Stimulated activated effector memory CD8-positive, alpha-beta T cell treated with anti-CD3 and anti-CD28 coated beads, Interleukin-12 subunit alpha, Interleukin-12 subunit beta, amount 100 ng/mL, for 72 hours (primary cell): ENCODE data around the gene PKD2L2.
"Not testable (repeated sequence)": the region's sequence is repeated elsewhere in the genome, so short reads cannot be mapped to it uniquely, and the experiment has no call there.

Source experiments
- ATAC-seq: fragments of 150-1000 bp; cut with Tn5 transposase; 2 replicates; pipeline ENCODE4 v1.10.0; 2021
- DNase-seq, 2 donors: peaks; one replicate each; pipeline ENCODE4 v3.0.0; 2021 to 2022; ENCODE audit warnings: low spot score in 2 of 2
- H3K27ac Mint-ChIP-seq: one replicate; pipeline ENCODE4 v1.8.0; 2022; ENCODE audit warnings: mild to moderate bottlenecking, mixed read lengths
- H3K36me3 Mint-ChIP-seq: one replicate; pipeline ENCODE4 v1.8.0; 2022; ENCODE audit warnings: mild to moderate bottlenecking, mixed read lengths
- H3K4me1 Mint-ChIP-seq: one replicate; pipeline ENCODE4 v1.8.0; 2022; ENCODE audit warnings: mixed read lengths
- H3K4me3 Mint-ChIP-seq: one replicate; pipeline ENCODE4 v1.8.0; 2022; ENCODE audit warnings: mild to moderate bottlenecking, mixed read lengths
- H3K9me3 Mint-ChIP-seq: one replicate; pipeline ENCODE4 v1.8.0; 2022; ENCODE audit warnings: mixed read lengths

Gene PKD2L2

GRCh38 chr5:137888863-137889759 lies at the start of gene PKD2L2:
Gene PKD2L2 (plus strand): TSS chr5:137889457. CDS start chr5:137889492, 35 bp downstream.
- DNase-seq (peak; percentile 67 to 87), ATAC-seq (peak; percentile 99)
- Mint-ChIP-seq H3K27ac (peak within 1 kb of the TSS; percentile 91), H3K4me3 (peak within 1 kb of the TSS; percentile 79), H3K36me3 (no peaks in the 10 kb centered on the region), H3K9me3 (no peaks in the 10 kb centered on the region), H3K4me1 (peaks cover 6% of the 10 kb centered on the region)

GRCh38 chr5:137842296-137842695 lies 47.0 kb upstream of the PKD2L2 start:
- DNase-seq (no peak), ATAC-seq (no peak)
- H3K9me3 Mint-ChIP-seq: no peaks in the 10 kb centered on the region
- no peak overlapping the region for H3K4me3 Mint-ChIP-seq
- no peaks in the 10 kb centered on the region for H3K4me1 Mint-ChIP-seq
- no peak overlapping the region for H3K27ac Mint-ChIP-seq
- no peaks in the 10 kb centered on the region for H3K36me3 Mint-ChIP-seq

GRCh38 chr5:137843676-137844299 lies 45.5 kb upstream of the PKD2L2 start:
- ATAC-seq: no peak
- Mint-ChIP-seq H3K4me1 (no peaks in the 10 kb centered on the region), H3K27ac (no peak overlapping the region), H3K9me3 (no peaks in the 10 kb centered on the region), H3K4me3 (no peak overlapping the region), H3K36me3 (no peaks in the 10 kb centered on the region)
- DNase-seq: no peak

DNA sequence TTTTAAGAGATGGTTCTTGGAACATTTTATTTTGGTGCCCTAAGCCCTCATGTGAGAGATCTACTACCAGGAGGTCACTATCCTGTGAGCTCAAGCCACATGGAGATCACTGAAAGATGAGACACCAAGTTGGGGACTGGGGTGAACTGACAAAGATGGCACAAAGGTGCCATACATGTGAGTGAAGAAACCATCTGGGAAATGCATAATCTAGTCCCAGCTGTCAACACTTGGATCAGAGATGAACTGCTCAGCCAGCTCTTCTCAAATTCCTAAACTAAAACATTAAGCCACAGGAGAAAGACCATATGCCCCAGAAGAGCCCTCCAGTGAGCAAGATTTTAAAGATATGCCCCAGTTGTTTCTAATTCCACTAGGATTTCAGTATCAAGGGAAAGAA lies 43.8 kb upstream of the PKD2L2 start:
- H3K27ac Mint-ChIP-seq: no peak overlapping the region

DNA sequence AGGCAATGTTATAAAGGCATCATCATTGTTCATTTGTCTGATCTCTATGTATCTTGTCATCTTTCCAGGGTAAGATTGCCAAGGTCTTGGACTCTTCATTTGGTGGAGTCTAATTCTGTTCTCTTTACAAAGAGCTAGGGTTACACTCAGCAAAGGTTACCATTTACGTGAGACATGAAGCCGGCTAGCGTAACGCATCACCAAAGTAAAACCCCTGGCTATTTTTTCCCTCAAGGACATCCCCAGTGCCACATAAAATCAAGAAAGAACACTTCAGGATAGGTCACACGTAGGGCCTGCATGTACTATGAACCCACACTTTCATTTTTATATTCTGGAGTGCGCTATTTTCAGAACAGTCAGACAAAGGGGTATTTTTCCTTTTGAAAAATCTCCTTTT lies 41.6 kb upstream of the PKD2L2 start:
- no peak for ATAC-seq
- no peak overlapping the region for H3K27ac Mint-ChIP-seq

More for the DNA sequence above, 43.8 kb upstream of the PKD2L2 start:
- DNase-seq: no peak
- H3K4me1 Mint-ChIP-seq: no peaks in the 10 kb centered on the region
- no peaks in the 10 kb centered on the region for H3K9me3 Mint-ChIP-seq
- H3K4me3 Mint-ChIP-seq: no peak overlapping the region
- H3K36me3 Mint-ChIP-seq: no peaks in the 10 kb centered on the region
- no peak for ATAC-seq

GRCh38 chr5:137853165-137853564 lies 36.1 kb upstream of the PKD2L2 start:
- H3K4me1 Mint-ChIP-seq, DNase-seq, H3K27ac Mint-ChIP-seq, ATAC-seq, H3K9me3 Mint-ChIP-seq, H3K36me3 Mint-ChIP-seq, H3K4me3 Mint-ChIP-seq: not testable (repeated sequence)

More for the DNA sequence above, 41.6 kb upstream of the PKD2L2 start:
- DNase-seq: no peak
- H3K4me3 Mint-ChIP-seq: no peak overlapping the region
- H3K36me3 Mint-ChIP-seq: no peaks in the 10 kb centered on the region
- H3K9me3 Mint-ChIP-seq: no peaks in the 10 kb centered on the region
- no peaks in the 10 kb centered on the region for H3K4me1 Mint-ChIP-seq

DNA sequence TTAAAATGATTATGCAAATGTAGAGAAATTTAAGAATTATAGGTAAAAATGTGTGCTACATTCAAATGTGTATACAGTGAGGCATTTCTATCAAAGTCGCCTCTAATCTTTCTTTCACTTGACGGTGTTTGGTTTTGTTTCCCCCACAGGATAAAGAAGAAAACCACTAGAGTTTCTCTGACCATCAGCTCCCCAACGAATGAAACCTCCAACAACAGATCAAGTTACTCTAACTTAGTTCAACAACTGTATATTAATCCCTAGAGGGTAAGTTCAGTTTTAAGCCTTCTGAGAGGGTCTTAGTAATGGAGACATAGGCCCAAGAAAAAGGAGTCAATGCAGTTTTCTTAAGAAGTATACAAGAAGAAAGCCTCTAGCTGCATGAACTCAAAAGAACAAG lies 33.1 kb upstream of the PKD2L2 start:
- Mint-ChIP-seq H3K27ac (no peak overlapping the region), H3K4me3 (no peak overlapping the region), H3K9me3 (no peaks in the 10 kb centered on the region), H3K4me1 (peaks cover 9% of the 10 kb centered on the region), H3K36me3 (no peaks in the 10 kb centered on the region)
- ATAC-seq: no peak
- no peak for DNase-seq

DNA sequence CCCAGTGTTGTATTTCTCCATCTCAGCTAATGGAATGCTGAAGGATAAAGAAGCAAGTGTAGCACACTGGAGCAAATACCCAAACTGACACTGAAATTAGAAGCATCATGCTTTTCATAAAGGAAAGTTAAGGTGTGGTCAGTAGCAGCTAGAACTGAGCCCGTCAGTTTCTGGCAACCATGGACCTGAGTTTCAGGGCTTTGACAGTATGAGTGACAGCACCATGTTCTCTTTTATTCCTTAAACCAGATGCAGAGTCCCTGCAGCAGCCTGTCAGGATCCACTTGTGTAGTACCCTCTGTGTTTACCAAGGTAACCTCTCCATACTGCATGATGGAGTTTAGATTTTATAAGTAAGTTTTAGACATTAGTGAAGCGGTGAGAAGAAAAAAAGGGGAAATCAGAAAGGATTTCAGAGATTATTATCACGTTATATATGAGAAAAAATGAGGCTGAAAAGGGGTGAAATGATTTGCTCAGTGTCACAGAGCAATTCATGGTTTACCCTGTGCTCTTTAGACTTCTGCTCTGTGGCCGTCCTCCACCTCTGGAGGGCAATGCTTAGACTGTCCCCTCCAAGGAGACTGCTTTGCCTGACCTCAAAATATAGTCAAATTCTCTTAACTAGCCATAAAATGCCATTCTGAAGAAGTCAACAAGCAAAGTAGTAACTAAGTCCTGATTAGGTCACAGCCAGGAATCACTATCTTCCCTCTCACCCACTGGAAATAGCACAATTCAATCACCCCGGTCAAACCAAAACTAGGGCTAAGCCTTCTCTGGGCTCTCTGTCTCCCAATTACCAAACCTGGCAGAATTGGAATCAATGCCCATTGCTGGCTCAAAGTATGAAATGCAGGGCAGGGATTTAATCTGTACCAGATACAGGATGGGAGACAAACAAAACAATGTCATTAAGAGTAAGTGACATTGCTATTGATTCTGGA lies 32.1 kb upstream of the PKD2L2 start:
- no peak overlapping the region for H3K27ac Mint-ChIP-seq
- no peak overlapping the region for H3K4me3 Mint-ChIP-seq
- no peaks in the 10 kb centered on the region for H3K9me3 Mint-ChIP-seq
- ATAC-seq (no peak), DNase-seq (no peak)
- H3K36me3 Mint-ChIP-seq: no peaks in the 10 kb centered on the region
- H3K4me1 Mint-ChIP-seq: peaks cover 9% of the 10 kb centered on the region

DNA sequence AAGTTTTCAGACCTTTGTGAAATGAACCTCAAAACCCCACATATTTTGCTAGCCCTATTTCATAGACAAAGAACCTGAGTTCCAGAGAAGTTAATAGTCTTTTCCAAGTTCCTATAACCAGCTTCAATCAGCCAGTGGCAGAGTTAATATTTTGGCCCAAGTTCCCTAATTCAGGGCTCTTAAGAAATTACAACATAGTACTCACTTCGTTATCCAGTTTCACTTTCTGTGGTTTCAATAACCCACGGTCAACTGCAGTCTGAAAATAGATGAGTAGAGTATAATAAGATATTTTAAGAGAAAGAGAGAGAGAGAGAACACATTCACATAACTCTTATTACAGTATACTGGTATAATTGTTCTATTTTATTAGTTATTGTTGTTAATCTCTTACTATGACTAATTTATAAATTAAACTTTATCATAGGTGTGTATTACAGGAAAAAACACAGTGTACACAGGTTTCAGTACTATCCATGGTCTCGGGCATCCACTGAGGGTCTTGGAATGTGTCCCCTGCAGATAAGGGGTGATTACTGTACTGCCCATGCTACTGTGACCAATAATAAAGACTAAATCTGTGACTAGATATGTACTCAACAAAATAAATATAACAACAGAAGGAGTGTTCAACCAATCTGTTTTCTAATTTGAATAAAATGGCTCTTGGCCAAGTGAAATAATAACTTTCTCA lies 30.9 kb upstream of the PKD2L2 start:
- H3K4me3 Mint-ChIP-seq: no peak overlapping the region
- no peak overlapping the region for H3K27ac Mint-ChIP-seq
- no peaks in the 10 kb centered on the region for H3K36me3 Mint-ChIP-seq
- DNase-seq (no peak), ATAC-seq (no peak)
- H3K9me3 Mint-ChIP-seq: no peaks in the 10 kb centered on the region
- peaks cover 9% of the 10 kb centered on the region for H3K4me1 Mint-ChIP-seq

GRCh38 chr5:137858954-137859353 lies 30.3 kb upstream of the PKD2L2 start:
- no peak overlapping the region for H3K4me3 Mint-ChIP-seq
- H3K36me3 Mint-ChIP-seq: no peaks in the 10 kb centered on the region
- peaks cover 9% of the 10 kb centered on the region for H3K4me1 Mint-ChIP-seq
- no peak for ATAC-seq
- no peak for DNase-seq
- no peaks in the 10 kb centered on the region for H3K9me3 Mint-ChIP-seq
- no peak overlapping the region for H3K27ac Mint-ChIP-seq

DNA sequence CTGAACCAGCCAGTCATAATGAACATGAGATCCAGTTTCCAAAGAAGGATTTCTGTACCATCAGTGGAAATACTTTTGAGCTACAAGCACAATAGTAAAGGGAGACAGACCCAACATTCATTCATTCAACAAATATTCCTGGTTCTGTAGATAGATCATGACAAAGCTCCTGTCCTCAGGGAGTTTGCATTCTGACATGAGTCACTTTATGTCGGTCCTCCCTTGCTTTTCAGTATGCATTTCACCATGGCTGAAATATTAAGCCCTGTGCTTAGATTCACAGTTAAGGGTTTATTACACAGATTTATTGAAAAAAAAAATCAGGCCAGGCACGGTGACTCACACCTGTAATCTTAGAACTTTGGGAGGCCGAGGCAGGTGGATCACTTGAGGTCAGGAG lies 27.0 kb upstream of the PKD2L2 start:
- Mint-ChIP-seq H3K27ac (no peak overlapping the region), H3K36me3 (no peaks in the 10 kb centered on the region), H3K4me1 (peaks cover 9% of the 10 kb centered on the region), H3K9me3 (no peaks in the 10 kb centered on the region), H3K4me3 (no peak overlapping the region)
- DNase-seq: no peak
- no peak for ATAC-seq

DNA sequence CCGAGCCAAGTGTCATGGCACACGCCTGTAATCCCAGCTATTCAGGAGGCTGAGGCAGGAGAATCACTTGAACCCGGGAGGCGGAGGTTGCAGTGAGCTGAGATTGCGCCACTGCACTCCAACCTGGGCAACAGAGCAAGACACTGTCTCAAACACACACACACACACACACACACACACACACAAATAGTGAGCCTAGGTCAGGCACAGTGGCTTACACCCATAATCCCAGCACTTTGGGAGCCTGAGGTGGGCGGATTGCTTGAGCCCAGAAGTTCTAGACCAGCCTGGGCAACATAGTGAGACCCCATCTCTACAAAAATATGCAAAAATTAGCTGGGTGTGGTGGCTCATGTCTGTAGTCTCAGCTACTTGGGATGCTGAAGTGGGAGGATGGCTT lies 25.6 kb upstream of the PKD2L2 start:
- not testable (repeated sequence) for H3K36me3 Mint-ChIP-seq, H3K4me1 Mint-ChIP-seq, ATAC-seq, DNase-seq, H3K9me3 Mint-ChIP-seq, H3K27ac Mint-ChIP-seq, H3K4me3 Mint-ChIP-seq

GRCh38 chr5:137866541-137867388 lies 22.5 kb upstream of the PKD2L2 start:
- Mint-ChIP-seq H3K36me3 (no peaks in the 10 kb centered on the region), H3K4me1 (no peaks in the 10 kb centered on the region), H3K4me3 (no peak overlapping the region), H3K27ac (no peak overlapping the region), H3K9me3 (no peaks in the 10 kb centered on the region)
- DNase-seq (no peak), ATAC-seq (no peak)

- Mint-ChIP-seq H3K9me3 (no peaks in the 10 kb centered on the region), H3K4me1 (no peaks in the 10 kb centered on the region), H3K4me3 (no peak within 1 kb of the TSS), H3K27ac (no peak within 1 kb of the TSS), H3K36me3 (no peaks in the 10 kb centered on the region)
- DNase-seq: no peak
- ATAC-seq: no peak
Measured at GRCh38 chr5:137867664-137868063, 21.6 kb upstream of the PKD2L2 start, which contains the start of gene MYOT. Gene MYOT (plus strand): TSS chr5:137867860. CDS start chr5:137870652, 2,792 bp downstream.
